ENCODE results near the gene MCF2L2.

DNA sequence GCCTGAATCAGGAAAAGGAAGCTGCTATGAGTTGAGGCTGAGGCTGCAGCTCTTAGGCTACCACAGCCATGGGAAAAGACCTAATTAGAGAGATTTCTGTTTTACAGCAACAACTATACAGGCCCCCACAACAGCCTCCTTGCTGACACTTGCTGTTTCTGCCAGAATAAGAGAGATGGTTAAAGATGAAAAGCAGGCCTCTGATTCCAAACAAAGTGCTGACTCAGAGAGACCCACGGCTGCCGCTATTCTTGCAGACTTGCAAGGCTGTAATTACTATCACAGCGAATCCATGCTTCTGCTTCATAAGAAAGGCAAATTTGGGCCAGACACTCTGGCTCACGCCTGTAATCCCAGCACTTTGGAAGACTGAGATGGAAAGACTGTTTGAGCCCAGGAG, 41.8 kb downstream of the MCF2L2 start:
- TF ChIP-seq POLR2AphosphoS5 (IDR thresholded peaks at IDR 0.05; ENCODE audit: low read depth, low read length) (no peak), SIN3A (IDR thresholded peaks at IDR 0.05; ENCODE audit: borderline replicate concordance, insufficient read depth, low read length) (no peak), TAF1 (IDR thresholded peaks at IDR 0.05; ENCODE audit: borderline replicate concordance, insufficient read depth, low read length) (no peak), REST (IDR thresholded peaks at IDR 0.05; ENCODE audit: insufficient read depth in 1 of 2, low read depth in 2 of 2, low read length in 2 of 2) (no peak)

Measured in PFSK-1 (cell line).